OCI-LY7 (cell line): ENCODE results near the gene NBEAL2. TPM values are rescaled to one million over a fixed set of nuclear protein-coding genes. Genes with fewer than 3 reads are reported as not detected.

Source experiments
- BruUV-seq: library from RNA; stranded (reverse); fragments of 400-500 nt; replicated peaks from 2 replicates; lab custom pipeline; 2021; lab: Mats Ljungman, UMichigan
- CTCF ChIA-PET: fragments of 300-600 bp; sonication (Branson Sonifier 250); formaldehyde crosslinking; loops from one replicate; lab custom pipeline; 2022; ENCODE audit warnings: antibody characterized with exemption; ENCODE audit not compliant: unreplicated experiment; lab: Charles Lee
- POLR2A ChIA-PET: fragments of 300-600 bp; sonication (Branson Sonifier 250); formaldehyde crosslinking; loops from one replicate; lab custom pipeline; 2022; ENCODE audit warnings: antibody characterized with exemption; lab: Charles Lee
- DNase-seq: peaks from one replicate; pipeline ENCODE4 v3.0.0-alpha.2; 2015; ENCODE audit warnings: low spot score
- H2AFZ ChIP-seq: fragments of 200-600 bp; sonication (generic), shearing (Covaris generic); 2 replicates; pipeline ENCODE4 v1.6.1; 2014; ENCODE audit warnings: mild to moderate bottlenecking, antibody characterized with exemption, low read length, moderate library complexity
- H3K27ac ChIP-seq: fragments of 200-600 bp; sonication (generic); 2 replicates; pipeline ENCODE4 v1.5.1; 2014; ENCODE audit warnings: mixed run types, low read depth, mild to moderate bottlenecking, moderate library complexity, low read length, inconsistent platforms; ENCODE audit not compliant: poor library complexity, severe bottlenecking
- H3K36me3 ChIP-seq: fragments of 200-600 bp; sonication (generic); 2 replicates; pipeline ENCODE4 v1.6.1; 2014; ENCODE audit warnings: mild to moderate bottlenecking, antibody characterized with exemption, low read length, moderate library complexity, mixed read lengths; ENCODE audit not compliant: insufficient read depth
- H3K4me1 ChIP-seq: fragments of 200-600 bp; sonication (generic); 2 replicates; pipeline ENCODE4 v1.5.1; 2014; ENCODE audit warnings: mild to moderate bottlenecking, low read length; ENCODE audit not compliant: insufficient read depth, poor library complexity, severe bottlenecking
- H3K4me2 ChIP-seq: fragments of 200-600 bp; sonication (generic); 2 replicates; pipeline ENCODE4 v1.6.1; 2014; ENCODE audit warnings: mild to moderate bottlenecking, low read length
- H3K4me3 ChIP-seq: fragments of 200-600 bp; sonication (generic); 2 replicates; pipeline ENCODE4 v1.5.1; 2014; ENCODE audit warnings: mild to moderate bottlenecking, low read depth, low read length; ENCODE audit not compliant: poor library complexity, severe bottlenecking
- H3K79me2 ChIP-seq: fragments of 200-600 bp; sonication (generic); 2 replicates; pipeline ENCODE4 v1.6.1; 2016; ENCODE audit warnings: low read depth, mild to moderate bottlenecking, low read length, moderate library complexity, mixed read lengths; ENCODE audit not compliant: insufficient read depth
- H3K9me2 ChIP-seq: fragments of 200-600 bp; sonication (generic); 2 replicates; pipeline ENCODE4 v1.6.1; 2016; ENCODE audit warnings: mild to moderate bottlenecking, low read length, mixed read lengths; ENCODE audit not compliant: insufficient read depth
- H3K9me3 ChIP-seq: fragments of 200-600 bp; sonication (generic); 2 replicates; pipeline ENCODE4 v1.6.1; 2014; ENCODE audit warnings: mild to moderate bottlenecking, mixed run types, low read length, mixed read lengths
- H4K20me1 ChIP-seq: fragments of 200-600 bp; sonication (generic); 2 replicates; pipeline ENCODE4 v1.6.1; 2014; ENCODE audit warnings: mild to moderate bottlenecking, antibody characterized with exemption, low read length, moderate library complexity, mixed read lengths; ENCODE audit not compliant: insufficient read depth
- EZH2phosphoT487 ChIP-seq: fragments of 200-600 bp; sonication (generic); IDR thresholded peaks from 2 replicates; pipeline ENCODE4 v1.6.1; 2018; ENCODE audit warnings: low read depth, borderline replicate concordance, mild to moderate bottlenecking, mixed run types, antibody characterized with exemption, low read length, moderate library complexity, mixed read lengths
- intact Hi-C: fragments of 100-400 bp; cut with micrococcal nuclease; formaldehyde crosslinking; loops from one replicate; pipeline ENCODE4 v1.10.0; 2022; ENCODE audit not compliant: unreplicated experiment
- total RNA-seq, 2 experiments: library from RNA; depleted of rRNA in 1 of 2; stranded (reverse); fragments of >200 nt in 1 of 2; shearing (Covaris generic) in 1 of 2; gene quantifications; 2 replicates each; pipeline ENCODE4 v1.2.3, GENCODE V29; 2014 to 2022
- TF ChIP-seq, protein P1 (sequence below): fragments of 200-600 bp; sonication (generic); conservative IDR thresholded peaks from 2 replicates; pipeline ENCODE4 v1.5.1; 2014; ENCODE audit warnings: mild to moderate bottlenecking, antibody characterized with exemption, low read length, moderate library complexity, mixed read lengths

Gene NBEAL2
- total RNA-seq, 2 experiments from 2014 or later = 74.9 to 149 TPM

DNA sequence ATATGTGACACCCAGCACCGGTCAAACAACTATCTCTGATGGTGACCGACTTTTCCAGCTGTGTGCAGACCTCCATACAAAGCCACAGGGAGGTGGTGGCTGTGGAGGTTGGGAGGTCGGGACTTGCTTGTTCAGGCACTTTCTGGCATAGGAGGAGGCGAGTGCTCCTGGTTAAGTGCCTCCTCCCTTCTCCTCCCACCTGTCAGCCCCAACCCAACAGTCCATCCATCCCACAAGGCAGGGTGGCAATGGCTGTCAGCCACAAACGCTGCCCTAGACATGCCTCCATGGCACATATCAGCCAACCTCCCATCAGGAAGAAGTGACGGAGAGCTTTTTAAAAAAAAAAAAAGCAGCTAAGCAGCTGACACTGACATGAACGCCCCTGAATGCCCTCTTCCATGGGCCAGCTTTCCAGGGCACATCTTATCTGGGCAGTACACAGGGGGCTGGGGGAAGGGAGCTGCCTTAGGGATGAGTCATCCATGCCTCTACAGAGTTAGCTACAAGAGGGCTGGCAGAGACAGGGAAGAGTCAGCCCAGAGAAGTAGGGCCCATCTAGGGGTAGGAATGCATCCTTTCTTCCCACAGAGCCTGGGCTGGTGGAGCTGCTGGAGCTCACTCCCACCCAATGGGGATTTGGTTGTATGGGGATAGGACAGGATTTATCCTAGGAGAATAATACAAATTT is 44.2 kb upstream of the NBEAL2 start:
- ChIA-PET CTCF (interaction anchor here (0.6 to 1.2 kb wide), 3 partner anchors 12 to 51 kb away, joined by 3 read pairs; no protein-coding TSS in a partner anchor), POLR2A (interaction anchor here (0.6 to 3.6 kb wide), 8 partner anchors 11 to 838 kb away, joined by 3 to 13 read pairs (median 4); partner anchors contain the start of gene NBEAL2)
- Histone ChIP-seq H3K79me2 (peaks cover 99% of the 10 kb centered on the region), H3K9me2 (no peaks in the 10 kb centered on the region), H3K4me1 (peaks cover 79% of the 10 kb centered on the region), H4K20me1 (peaks cover 9% of the 10 kb centered on the region; the same call in 1 of the 2 replicates), H3K9me3 (no peaks in the 10 kb centered on the region), H3K36me3 (peaks cover 96% of the 10 kb centered on the region), H3K27ac (no peak overlapping the region), H3K4me2 (no peak overlapping the region), H3K4me3 (no peak overlapping the region), H2AFZ (no peak overlapping the region)
- DNase-seq = no peak
- TF ChIP-seq, protein P1, sequence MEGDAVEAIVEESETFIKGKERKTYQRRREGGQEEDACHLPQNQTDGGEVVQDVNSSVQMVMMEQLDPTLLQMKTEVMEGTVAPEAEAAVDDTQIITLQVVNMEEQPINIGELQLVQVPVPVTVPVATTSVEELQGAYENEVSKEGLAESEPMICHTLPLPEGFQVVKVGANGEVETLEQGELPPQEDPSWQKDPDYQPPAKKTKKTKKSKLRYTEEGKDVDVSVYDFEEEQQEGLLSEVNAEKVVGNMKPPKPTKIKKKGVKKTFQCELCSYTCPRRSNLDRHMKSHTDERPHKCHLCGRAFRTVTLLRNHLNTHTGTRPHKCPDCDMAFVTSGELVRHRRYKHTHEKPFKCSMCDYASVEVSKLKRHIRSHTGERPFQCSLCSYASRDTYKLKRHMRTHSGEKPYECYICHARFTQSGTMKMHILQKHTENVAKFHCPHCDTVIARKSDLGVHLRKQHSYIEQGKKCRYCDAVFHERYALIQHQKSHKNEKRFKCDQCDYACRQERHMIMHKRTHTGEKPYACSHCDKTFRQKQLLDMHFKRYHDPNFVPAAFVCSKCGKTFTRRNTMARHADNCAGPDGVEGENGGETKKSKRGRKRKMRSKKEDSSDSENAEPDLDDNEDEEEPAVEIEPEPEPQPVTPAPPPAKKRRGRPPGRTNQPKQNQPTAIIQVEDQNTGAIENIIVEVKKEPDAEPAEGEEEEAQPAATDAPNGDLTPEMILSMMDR = no peak
- no TSS peak for BruUV-seq
- intact Hi-C loops = no loop called here

DNA sequence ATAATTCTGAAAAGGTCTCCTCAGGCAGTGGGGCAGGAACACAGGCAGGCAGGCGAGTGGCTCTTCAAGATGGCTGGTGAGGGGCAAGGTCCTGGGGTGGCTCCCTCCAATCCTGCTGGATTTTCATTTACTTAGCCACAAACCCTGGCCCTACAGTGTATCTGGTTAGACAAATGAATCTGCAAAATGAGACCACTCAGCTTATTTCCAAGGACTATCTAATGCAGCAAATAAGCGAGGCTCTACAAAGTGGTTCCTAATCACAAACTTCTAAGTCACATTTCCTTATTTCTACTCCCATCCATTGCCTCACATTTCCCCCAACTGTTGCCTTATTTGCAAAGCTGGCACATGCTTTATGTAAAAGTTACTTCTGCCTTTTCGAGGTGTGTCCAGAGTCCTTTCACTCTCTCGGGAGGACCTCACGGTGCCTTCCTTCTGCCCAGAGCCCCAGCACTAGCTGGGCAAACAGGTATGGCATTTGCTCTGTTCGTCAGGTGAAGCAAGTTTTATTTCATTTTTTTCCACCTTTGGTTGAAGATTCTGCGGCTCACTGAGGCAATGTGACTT is 43.4 kb upstream of the NBEAL2 start:
- H3K4me3 ChIP-seq = no peak overlapping the region
- H3K9me3 ChIP-seq = no peaks in the 10 kb centered on the region
- H3K27ac ChIP-seq = no peak overlapping the region
- H3K4me2 ChIP-seq = no peak overlapping the region
- H4K20me1 ChIP-seq = peaks cover 9% of the 10 kb centered on the region; the same call in 1 of the 2 replicates
- H3K9me2 ChIP-seq = no peaks in the 10 kb centered on the region
- ChIA-PET CTCF (interaction anchor here (0.8 to 1.2 kb wide), 2 partner anchors 13 to 51 kb away, joined by 3 read pairs; no protein-coding TSS in a partner anchor), POLR2A (interaction anchor here (0.8 to 1.7 kb wide), 6 partner anchors 10 to 44 kb away, joined by 3 to 6 read pairs (median 4); partner anchors contain the start of gene NBEAL2)
- H3K4me1 ChIP-seq = peaks cover 77% of the 10 kb centered on the region
- peaks cover 99% of the 10 kb centered on the region for H3K79me2 ChIP-seq
- intact Hi-C loops = no loop called here
- H3K36me3 ChIP-seq = peaks cover 96% of the 10 kb centered on the region
- TSS peak; percentile 21 for BruUV-seq
- no peak for DNase-seq
- no peak overlapping the region for H2AFZ ChIP-seq
- TF ChIP-seq EZH2phosphoT487 = no peak
- TF ChIP-seq, protein P1 = no peak
